ENCODE results near the gene TSSK2. TPM values are rescaled to one million over a fixed set of nuclear protein-coding genes. Genes with fewer than 3 reads are reported as not detected.

Gene TSSK2
- polyA plus RNA-seq, 1 donor (not counting 4 experiments of a cell fraction or from before 2014, with no cell fraction given): not detected

DNA sequence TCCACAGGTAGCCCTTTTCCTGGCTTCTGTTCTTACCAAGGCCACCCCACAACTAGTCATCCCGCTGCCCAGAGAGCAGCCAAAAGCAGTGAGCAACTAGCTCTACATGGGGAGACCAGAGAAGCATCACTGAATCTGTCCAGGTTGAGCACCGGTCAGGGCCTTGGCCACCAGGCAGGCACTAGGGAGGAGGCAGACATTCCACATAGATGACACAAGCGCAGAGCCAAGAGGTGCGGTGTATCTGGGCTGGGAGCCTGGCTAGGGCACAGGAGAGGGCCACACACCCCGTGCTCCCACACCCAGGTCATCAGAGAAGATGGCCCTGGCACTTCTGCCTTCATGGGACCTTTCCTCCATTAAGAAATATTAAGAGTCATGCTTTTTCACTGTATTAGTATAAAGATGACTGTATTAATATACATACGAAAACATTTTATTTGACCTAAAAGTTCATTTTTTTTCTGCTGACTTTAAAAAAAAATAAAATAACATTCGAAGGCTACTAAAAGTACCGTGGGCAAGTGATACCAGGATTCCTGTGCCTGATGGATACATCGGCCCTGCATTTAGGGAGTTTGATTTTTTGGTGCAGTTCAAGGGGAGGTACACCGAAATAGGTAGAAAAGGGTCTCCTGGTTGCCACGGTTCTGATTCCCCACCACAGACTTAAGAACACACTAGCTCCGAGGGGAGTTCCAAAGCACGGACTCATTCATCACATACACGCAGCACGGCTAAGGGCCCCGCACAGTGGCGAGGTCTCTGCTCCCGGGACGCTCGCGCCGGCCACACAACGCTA lies 10.1 kb upstream of the TSSK2 start:
- Histone ChIP-seq H3K9me1 (ENCODE audit: control insufficient read depth, extremely low read depth, insufficient read depth, low read length) (peaks cover 15% of the 10 kb centered on the region), H4K20me1 (ENCODE audit: control insufficient read depth, extremely low read depth, insufficient read depth, low read length) (peaks cover 25% of the 10 kb centered on the region), H3K4me2 (ENCODE audit: control insufficient read depth, extremely low read depth, insufficient read depth, low read depth, low read length) (peak overlapping the region; percentile 88), H3K27ac (ENCODE audit: control insufficient read depth, insufficient read depth, low read length) (peak overlapping the region; percentile 73), H2AFZ (ENCODE audit: control insufficient read depth, low read length) (peak overlapping the region; percentile 59), H3K27me3 (ENCODE audit: control insufficient read depth, extremely low read depth, insufficient read depth, low read length) (no peaks in the 10 kb centered on the region), H3K4me3 (ENCODE audit: control insufficient read depth in 2 of 3, extremely low read depth in 1 of 3, insufficient read depth in 2 of 3, low read depth in 1 of 3, low read length in 3 of 3) (peak overlapping the region; percentile 83 to 90 (median 86)), H3K36me3 (ENCODE audit: control insufficient read depth in 2 of 2, extremely low read depth in 1 of 2, insufficient read depth in 2 of 2, low read length in 2 of 2) (peaks cover 5 to 12% of the 10 kb centered on the region in 2 experiments), H3K9ac (ENCODE audit: control insufficient read depth, extremely low read depth, insufficient read depth, low read length) (peak overlapping the region; percentile 90), H3K9me3 (ENCODE audit: control insufficient read depth, low read depth, low read length) (no peaks in the 10 kb centered on the region), H3K4me1 (ENCODE audit: control insufficient read depth, extremely low read depth, insufficient read depth, low read length) (peaks cover 20% of the 10 kb centered on the region), H3K79me2 (ENCODE audit: control insufficient read depth, insufficient read depth, low read length) (peaks cover 59% of the 10 kb centered on the region)
- TF ChIP-seq EZH2 (IDR thresholded peaks at IDR 0.05; ENCODE audit: low read length): no peak
- TF ChIP-seq, protein P1, sequence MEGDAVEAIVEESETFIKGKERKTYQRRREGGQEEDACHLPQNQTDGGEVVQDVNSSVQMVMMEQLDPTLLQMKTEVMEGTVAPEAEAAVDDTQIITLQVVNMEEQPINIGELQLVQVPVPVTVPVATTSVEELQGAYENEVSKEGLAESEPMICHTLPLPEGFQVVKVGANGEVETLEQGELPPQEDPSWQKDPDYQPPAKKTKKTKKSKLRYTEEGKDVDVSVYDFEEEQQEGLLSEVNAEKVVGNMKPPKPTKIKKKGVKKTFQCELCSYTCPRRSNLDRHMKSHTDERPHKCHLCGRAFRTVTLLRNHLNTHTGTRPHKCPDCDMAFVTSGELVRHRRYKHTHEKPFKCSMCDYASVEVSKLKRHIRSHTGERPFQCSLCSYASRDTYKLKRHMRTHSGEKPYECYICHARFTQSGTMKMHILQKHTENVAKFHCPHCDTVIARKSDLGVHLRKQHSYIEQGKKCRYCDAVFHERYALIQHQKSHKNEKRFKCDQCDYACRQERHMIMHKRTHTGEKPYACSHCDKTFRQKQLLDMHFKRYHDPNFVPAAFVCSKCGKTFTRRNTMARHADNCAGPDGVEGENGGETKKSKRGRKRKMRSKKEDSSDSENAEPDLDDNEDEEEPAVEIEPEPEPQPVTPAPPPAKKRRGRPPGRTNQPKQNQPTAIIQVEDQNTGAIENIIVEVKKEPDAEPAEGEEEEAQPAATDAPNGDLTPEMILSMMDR (optimal IDR thresholded peaks at IDR 0.05 in 1 of 3, IDR thresholded peaks at IDR 0.05 in 1 of 3, conservative IDR thresholded peaks at IDR 0.05 in 1 of 3; ENCODE audit: extremely low read depth in 1 of 3, insufficient read depth in 2 of 3, low read length in 3 of 3): no peak
- FAIRE-seq (peak; percentile 44), DNase-seq (ENCODE audit: low read depth, low spot score) (no peak)
- dilution Hi-C loops (cut with MboI; ENCODE audit: extremely low pct_ligation_motif_present, low sequenced_read_pairs): no loop called here

DNA sequence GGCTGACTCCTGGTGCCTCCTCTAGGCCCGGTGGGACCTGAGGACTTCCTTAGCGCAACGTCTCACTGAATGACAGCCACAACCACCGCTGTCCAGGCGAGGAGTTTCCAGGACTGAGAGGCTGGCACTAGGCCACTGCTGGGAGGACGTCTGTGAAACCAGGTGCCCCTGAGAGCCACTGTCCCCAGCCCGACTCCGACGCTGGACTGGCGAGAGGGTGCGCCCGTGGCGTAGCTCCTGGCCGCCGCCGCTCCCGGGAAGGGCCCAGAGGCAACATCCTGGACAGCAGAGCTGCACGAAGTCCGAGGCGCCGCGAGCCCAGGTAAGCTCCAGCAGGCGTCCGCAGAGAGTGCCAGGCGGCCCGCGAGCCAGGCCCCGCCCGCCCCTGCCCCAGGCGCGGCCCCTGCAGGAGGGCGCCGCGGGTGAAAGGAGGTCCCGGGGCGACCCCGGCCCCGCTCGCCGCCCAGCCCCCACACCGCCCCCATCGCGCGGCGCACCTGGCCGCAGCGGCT lies 9.4 kb upstream of the TSSK2 start:
- peaks cover 3 to 7% of the 10 kb centered on the region in 2 experiments for H3K36me3 ChIP-seq (ENCODE audit: control insufficient read depth in 2 of 2, extremely low read depth in 1 of 2, insufficient read depth in 2 of 2, low read length in 2 of 2)
- peak overlapping the region; percentile 59 for H2AFZ ChIP-seq (ENCODE audit: control insufficient read depth, low read length)
- peak overlapping the region; percentile 83 to 90 (median 86) for H3K4me3 ChIP-seq (ENCODE audit: control insufficient read depth in 2 of 3, extremely low read depth in 1 of 3, insufficient read depth in 2 of 3, low read depth in 1 of 3, low read length in 3 of 3)
- H3K9ac ChIP-seq (ENCODE audit: control insufficient read depth, extremely low read depth, insufficient read depth, low read length): peak overlapping the region; percentile 90
- TF ChIP-seq, protein P1 (optimal IDR thresholded peaks at IDR 0.05 in 1 of 3, IDR thresholded peaks at IDR 0.05 in 1 of 3, conservative IDR thresholded peaks at IDR 0.05 in 1 of 3; ENCODE audit: extremely low read depth in 1 of 3, insufficient read depth in 2 of 3, low read length in 3 of 3): no peak
- no peak for TF ChIP-seq EZH2 (IDR thresholded peaks at IDR 0.05; ENCODE audit: low read length)
- H4K20me1 ChIP-seq (ENCODE audit: control insufficient read depth, extremely low read depth, insufficient read depth, low read length): peaks cover 18% of the 10 kb centered on the region
- peak overlapping the region; percentile 88 for H3K4me2 ChIP-seq (ENCODE audit: control insufficient read depth, extremely low read depth, insufficient read depth, low read depth, low read length)
- no peaks in the 10 kb centered on the region for H3K9me3 ChIP-seq (ENCODE audit: control insufficient read depth, low read depth, low read length)
- dilution Hi-C loops (cut with MboI; ENCODE audit: extremely low pct_ligation_motif_present, low sequenced_read_pairs): no loop called here
- FAIRE-seq (no peak), DNase-seq (ENCODE audit: low read depth, low spot score) (no peak)
- peaks cover 10% of the 10 kb centered on the region for H3K9me1 ChIP-seq (ENCODE audit: control insufficient read depth, extremely low read depth, insufficient read depth, low read length)
- H3K79me2 ChIP-seq (ENCODE audit: control insufficient read depth, insufficient read depth, low read length): peaks cover 53% of the 10 kb centered on the region
- peaks cover 20% of the 10 kb centered on the region for H3K4me1 ChIP-seq (ENCODE audit: control insufficient read depth, extremely low read depth, insufficient read depth, low read length)
- no peaks in the 10 kb centered on the region for H3K27me3 ChIP-seq (ENCODE audit: control insufficient read depth, extremely low read depth, insufficient read depth, low read length)
- peak overlapping the region; percentile 73 for H3K27ac ChIP-seq (ENCODE audit: control insufficient read depth, insufficient read depth, low read length)

Measured in keratinocyte (primary cell).